HCT116 (cell line): Measurements from ENCODE around the gene SETD1B. TPM values are rescaled to one million over a fixed set of nuclear protein-coding genes. Genes with fewer than 3 reads are reported as not detected.
A peak's percentile ranks its signal among the peaks of the same experiment; 100 is the strongest.

ENCODE experiments used
- ATAC-seq: fragments of 200-7000 bp; cut with Tn5 transposase; 2 replicates; pipeline ENCODE4 v1.9.1; 2020; ENCODE audit warnings: mild to moderate bottlenecking, moderate library complexity
- BruUV-seq: library from RNA; stranded (reverse); fragments of 400-500 nt; replicated peaks from 2 replicates; lab custom pipeline; 2021; lab: Mats Ljungman, UMichigan
- CTCF ChIA-PET: fragments of 300-600 bp; sonication (Branson Sonifier 250); formaldehyde crosslinking; loops from one replicate; lab custom pipeline; 2021; ENCODE audit warnings: antibody characterized with exemption; lab: Charles Lee
- POLR2A ChIA-PET: fragments of 300-600, 350-600 bp; sonication (Branson Sonifier 250); formaldehyde crosslinking; loops from one replicate; lab custom pipeline; 2021; ENCODE audit warnings: antibody characterized with exemption; lab: Charles Lee
- RAD21 ChIA-PET, 2 experiments: fragments of 300-600 bp; sonication (Branson Sonifier 250); formaldehyde crosslinking; loops; one replicate each; lab custom pipeline; 2023; ENCODE audit warnings: low total read pairs in 2 of 2; ENCODE audit not compliant: uncharacterized antibody in 2 of 2, unreplicated experiment in 2 of 2, low non-redundant PET in 1 of 2; lab: Charles Lee
- DNase-seq: peaks from one replicate; pipeline ENCODE4 v3.0.0-alpha.2; 2010; ENCODE audit warnings: low read depth, low spot score
- H2AFZ ChIP-seq: fragments of 200-600 bp; shearing (Covaris generic), sonication (generic); 2 replicates; pipeline ENCODE4 v1.6.1; 2017; ENCODE audit warnings: low read depth, mixed run types, mixed read lengths, antibody characterized with exemption, low read length; ENCODE audit not compliant: poor library complexity, severe bottlenecking
- H3K27ac ChIP-seq: 2 replicates; pipeline ENCODE4 v1.5.1; 2012; ENCODE audit warnings: low read depth, low read length
- H3K27me3 ChIP-seq: fragments of 200-600 bp; sonication (generic); 2 replicates; pipeline ENCODE4 v1.6.1; 2016; ENCODE audit warnings: mixed run types, low read length, mixed read lengths; ENCODE audit not compliant: insufficient read depth
- H3K36me3 ChIP-seq, 2 experiments: fragments of 200-500 bp in 1 of 2; fragments of 200-600 bp in 1 of 2; sonication (Bioruptor generic) in 1 of 2; sonication (generic) in 1 of 2; 2 replicates each; pipeline versions ENCODE4 v1.5.1 to v1.6.1; 2014 to 2016; ENCODE audit warnings: low read length in 2 of 2, inconsistent platforms in 1 of 2, mixed read lengths in 1 of 2, mixed run types in 1 of 2; ENCODE audit not compliant: insufficient read depth in 2 of 2, control insufficient read depth in 1 of 2
- H3K4me1 ChIP-seq, 2 experiments: fragments of 200-600 bp in 1 of 2; sonication (generic) in 1 of 2; 2 replicates each; pipeline versions ENCODE4 v1.5.1 to v1.6.1; 2012 to 2017; ENCODE audit warnings: low read length in 2 of 2, inconsistent platforms in 1 of 2, mild to moderate bottlenecking in 1 of 2, mixed read lengths in 1 of 2, mixed run types in 1 of 2, moderate library complexity in 1 of 2; ENCODE audit not compliant: insufficient read depth in 2 of 2, control insufficient read depth in 1 of 2
- H3K4me2 ChIP-seq: fragments of 200-600 bp; sonication (generic); 2 replicates; pipeline ENCODE4 v1.6.1; 2017; ENCODE audit warnings: mixed run types, low read length, mixed read lengths
- H3K4me3 ChIP-seq, 2 experiments: fragments of 200-600 bp in 1 of 2; sonication (generic) in 1 of 2; replicated peaks in 1 of 2; 2 replicates each; pipeline ENCODE4 v1.5.1; 2011 to 2016; ENCODE audit warnings: low read length in 2 of 2, control low read depth in 1 of 2, low read depth in 1 of 2, mild to moderate bottlenecking in 1 of 2, mixed read lengths in 1 of 2, mixed run types in 1 of 2
- H3K79me2 ChIP-seq: fragments of 200-600 bp; sonication (generic); 2 replicates; pipeline ENCODE4 v1.6.1; 2017; ENCODE audit warnings: mild to moderate bottlenecking, mixed run types, low read length, moderate library complexity, mixed read lengths; ENCODE audit not compliant: insufficient read depth
- H3K9ac ChIP-seq: fragments of 200-600 bp; sonication (generic); 2 replicates; pipeline ENCODE4 v1.6.1; 2016; ENCODE audit warnings: low read length, mixed read lengths
- H3K9me2 ChIP-seq: fragments of 200-600 bp; sonication (generic), shearing (Covaris generic); 2 replicates; pipeline ENCODE4 v1.6.1; 2017; ENCODE audit warnings: mixed run types, mild to moderate bottlenecking, moderate library complexity; ENCODE audit not compliant: insufficient read depth
- H3K9me3 ChIP-seq, 2 experiments: fragments of 200-500 bp in 1 of 2; fragments of 200-600 bp in 1 of 2; sonication (Bioruptor generic) in 1 of 2; sonication (generic) in 1 of 2; 2 replicates each; pipeline ENCODE4 v1.6.1; 2014 to 2017; ENCODE audit warnings: low read length in 2 of 2, mixed read lengths in 2 of 2, inconsistent platforms in 1 of 2, low read depth in 1 of 2, mild to moderate bottlenecking in 1 of 2, mixed run types in 1 of 2, moderate library complexity in 1 of 2; ENCODE audit not compliant: control insufficient read depth in 1 of 2, insufficient read depth in 1 of 2
- H4K20me1 ChIP-seq: fragments of 200-600 bp; sonication (generic), shearing (Covaris generic); 2 replicates; pipeline ENCODE4 v1.6.1; 2017; ENCODE audit warnings: mixed run types, mild to moderate bottlenecking, moderate library complexity; ENCODE audit not compliant: insufficient read depth
- ATF3 ChIP-seq: IDR thresholded peaks from 2 replicates; pipeline ENCODE4 v1.6.1; 2012
- JUND ChIP-seq: IDR thresholded peaks from 2 replicates; pipeline ENCODE4 v1.6.1; 2012
- SIN3A ChIP-seq: IDR thresholded peaks from 2 replicates; pipeline ENCODE4 v1.6.1; 2012; ENCODE audit warnings: low read depth
- YY1 ChIP-seq: IDR thresholded peaks from 2 replicates; pipeline ENCODE4 v1.6.1; 2011; ENCODE audit warnings: low read length, low read depth, moderate library complexity, mild to moderate bottlenecking; ENCODE audit not compliant: insufficient replicate concordance; ENCODE audit errors: extremely low read depth
- ZFX ChIP-seq: fragments of 450-650 bp; IDR thresholded peaks from 2 replicates; pipeline ENCODE4 v1.6.1; 2017
- ZNF274 ChIP-seq: fragments of 200-500 bp; sonication (Bioruptor generic); IDR thresholded peaks from 2 replicates; pipeline ENCODE4 v1.6.1; 2014; ENCODE audit warnings: mild to moderate bottlenecking, low read depth, low read length, inconsistent platforms
- intact Hi-C: fragments of 100-400 bp; cut with micrococcal nuclease; formaldehyde crosslinking; loops from 2 replicates; pipeline ENCODE4 v1.10.0; 2022
- total RNA-seq: library from RNA; stranded (reverse); gene quantifications from one replicate; pipeline ENCODE4 v1.2.1, GENCODE V29; 2021; ENCODE audit not compliant: unreplicated experiment
- TF ChIP-seq, protein P1 (sequence below): IDR thresholded peaks from 2 replicates; pipeline ENCODE4 v1.6.1; 2011; ENCODE audit warnings: mild to moderate bottlenecking, low read length, moderate library complexity; ENCODE audit not compliant: insufficient replicate concordance; ENCODE audit errors: extremely low read depth

The SETD1B gene
- total RNA-seq, 1 experiment from 2014 or later, result 17.5 TPM

GRCh38 chr12:121843236-121843982 lies 39.6 kb downstream of the SETD1B start:
- no peaks in the 10 kb centered on the region for H3K36me3 ChIP-seq
- H4K20me1 ChIP-seq, result no peaks in the 10 kb centered on the region
- ChIA-PET POLR2A (interaction anchor here (0.7 kb wide), 1 partner anchor 9 kb away, joined by 3 read pairs; no protein-coding TSS in a partner anchor), RAD21 (no interaction called here), CTCF (interaction anchor here (1.3 to 6.0 kb wide), 3 partner anchors 9 to 49 kb away, joined by 3 to 20 read pairs (median 4); partner anchors contain the start of gene RHOF)
- intact Hi-C loops, result loop anchor here (5.0 kb wide), 1 partner anchor 44 kb away; the partner anchor contains the start of gene PSMD9
- H3K9me2 ChIP-seq, result no peaks in the 10 kb centered on the region
- H2AFZ ChIP-seq, result no peak overlapping the region
- H3K79me2 ChIP-seq, result no peaks in the 10 kb centered on the region
- H3K27ac ChIP-seq, result no peak overlapping the region
- DNase-seq (no peak), ATAC-seq (no peak)
- peaks cover 4 to 44% of the 10 kb centered on the region in 2 experiments; a peak in 3 of 4 replicates for H3K4me1 ChIP-seq
- no peaks in the 10 kb centered on the region for H3K27me3 ChIP-seq
- no TSS peak for BruUV-seq
- H3K9ac ChIP-seq, result no peak overlapping the region
- H3K4me3 ChIP-seq, result no peak overlapping the region
- peak overlapping the region; percentile 9; the same call in 1 of the 2 replicates for H3K4me2 ChIP-seq
- no peaks in the 10 kb centered on the region for H3K9me3 ChIP-seq
- TF ChIP-seq ATF3, result no peak
- no peak for TF ChIP-seq ZNF274
- TF ChIP-seq, protein P1, sequence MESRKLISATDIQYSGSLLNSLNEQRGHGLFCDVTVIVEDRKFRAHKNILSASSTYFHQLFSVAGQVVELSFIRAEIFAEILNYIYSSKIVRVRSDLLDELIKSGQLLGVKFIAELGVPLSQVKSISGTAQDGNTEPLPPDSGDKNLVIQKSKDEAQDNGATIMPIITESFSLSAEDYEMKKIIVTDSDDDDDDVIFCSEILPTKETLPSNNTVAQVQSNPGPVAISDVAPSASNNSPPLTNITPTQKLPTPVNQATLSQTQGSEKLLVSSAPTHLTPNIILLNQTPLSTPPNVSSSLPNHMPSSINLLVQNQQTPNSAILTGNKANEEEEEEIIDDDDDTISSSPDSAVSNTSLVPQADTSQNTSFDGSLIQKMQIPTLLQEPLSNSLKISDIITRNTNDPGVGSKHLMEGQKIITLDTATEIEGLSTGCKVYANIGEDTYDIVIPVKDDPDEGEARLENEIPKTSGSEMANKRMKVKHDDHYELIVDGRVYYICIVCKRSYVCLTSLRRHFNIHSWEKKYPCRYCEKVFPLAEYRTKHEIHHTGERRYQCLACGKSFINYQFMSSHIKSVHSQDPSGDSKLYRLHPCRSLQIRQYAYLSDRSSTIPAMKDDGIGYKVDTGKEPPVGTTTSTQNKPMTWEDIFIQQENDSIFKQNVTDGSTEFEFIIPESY, result no peak
- no peak for TF ChIP-seq YY1
- no peak for TF ChIP-seq JUND
- no peak for TF ChIP-seq SIN3A
- no peak for TF ChIP-seq ZFX
- TF ChIP-seq, all 23 proteins: peak for 0
